Panc1 (cell line): ENCODE data around the gene MYO3B.

ENCODE experiments used
- CTCF ChIP-seq: fragments of 450-650 bp; IDR thresholded peaks from 2 replicates; pipeline ENCODE4 v1.5.1; 2017; ENCODE audit warnings: mild to moderate bottlenecking
- POLR2AphosphoS5 ChIP-seq: IDR thresholded peaks from 2 replicates; pipeline ENCODE4 v1.6.1; 2012; ENCODE audit warnings: mild to moderate bottlenecking, low read depth, low read length, moderate library complexity
- REST ChIP-seq, 2 experiments: IDR thresholded peaks; 2 replicates each; pipeline ENCODE4 v1.6.1; 2011 to 2012; ENCODE audit warnings: low read depth in 2 of 2, control low read depth in 1 of 2, low read length in 1 of 2, mild to moderate bottlenecking in 1 of 2, moderate library complexity in 1 of 2; ENCODE audit not compliant: insufficient read depth in 1 of 2

GRCh38 chr2:170360546-170361089, 182.7 kb downstream of the MYO3B start:
- TF ChIP-seq CTCF (no peak), POLR2AphosphoS5 (no peak), REST (IDR thresholded peaks at IDR 0.05; ENCODE audit: insufficient read depth in 1 of 2, low read depth in 2 of 2, low read length in 1 of 2) (no peak)
